HEK293 (cell line): Measurements from ENCODE around the gene KRTAP5-1.

ENCODE experiments used
- CTCF ChIA-PET: fragments of 350-600 bp; formaldehyde crosslinking; extraction: SDS; loops from one replicate; lab custom pipeline; 2021; ENCODE audit warnings: antibody characterized with exemption; lab: Yijun Ruan, JAX
- POLR2A ChIA-PET: fragments of 300-600 bp; formaldehyde crosslinking; extraction: SDS; loops from one replicate; lab custom pipeline; 2020; ENCODE audit warnings: antibody characterized with exemption, inconsistent platforms; lab: Yijun Ruan, JAX
- H3K27ac ChIP-seq: fragments of 200-500 bp; sonication (Bioruptor generic); 2 replicates; pipeline ENCODE4 v1.5.1; 2014; ENCODE audit warnings: low read depth, low read length, control low read depth, inconsistent platforms; ENCODE audit errors: extremely low read depth
- H3K36me3 ChIP-seq, 2 experiments: fragments of 200-500 bp in 1 of 2; sonication (Bioruptor generic) in 1 of 2; 1 replicate in 1 of 2; 2 replicates in 1 of 2; pipeline ENCODE4 v1.5.1; 2014 to 2017; ENCODE audit warnings: inconsistent platforms in 2 of 2, low read length in 2 of 2; ENCODE audit not compliant: control insufficient read depth in 2 of 2, insufficient read depth in 1 of 2
- H3K4me1 ChIP-seq: fragments of 200-500 bp; sonication (Bioruptor generic); 2 replicates; pipeline ENCODE4 v1.5.1; 2014; ENCODE audit warnings: mild to moderate bottlenecking, low read length, inconsistent platforms; ENCODE audit not compliant: control insufficient read depth, insufficient read depth
- H3K4me3 ChIP-seq: 2 replicates; pipeline ENCODE4 v1.5.1; 2011; ENCODE audit warnings: low read depth, mild to moderate bottlenecking, control low read depth, low read length, moderate library complexity
- H3K9me3 ChIP-seq: fragments of 200-500 bp; sonication (Bioruptor generic); 2 replicates; pipeline ENCODE4 v1.5.1; 2014; ENCODE audit warnings: low read depth, low read length, inconsistent platforms; ENCODE audit not compliant: control insufficient read depth, insufficient read depth
- BCL11B ChIP-seq: fragments of 450-650 bp; formaldehyde crosslinking; IDR thresholded peaks from 2 replicates; pipeline ENCODE4 v1.5.1; 2016; ENCODE audit warnings: low read depth, missing biosample characterization, missing genetic modification characterization
- FEZF1 ChIP-seq: fragments of 450-650 bp; formaldehyde crosslinking; IDR thresholded peaks from 2 replicates; pipeline ENCODE4 v1.5.1; 2016; ENCODE audit warnings: missing biosample characterization, missing genetic modification characterization
- HOXD13 ChIP-seq: sonication (generic); formaldehyde crosslinking; IDR thresholded peaks from 2 replicates; pipeline ENCODE4 v1.8.0; 2022; ENCODE audit warnings: missing genetic modification reagents, borderline replicate concordance
- KLF1 ChIP-seq: fragments of 450-650 bp; formaldehyde crosslinking; IDR thresholded peaks from 2 replicates; pipeline ENCODE4 v1.5.1; 2016; ENCODE audit warnings: missing biosample characterization, missing genetic modification characterization
- KLF8 ChIP-seq: fragments of 450-650 bp; formaldehyde crosslinking; IDR thresholded peaks from 2 replicates; pipeline ENCODE4 v1.5.1; 2016; ENCODE audit warnings: missing biosample characterization, missing genetic modification characterization
- MYNN ChIP-seq: fragments of 450-650 bp; formaldehyde crosslinking; IDR thresholded peaks from 2 replicates; pipeline ENCODE4 v1.5.1; 2016; ENCODE audit warnings: missing biosample characterization, missing genetic modification characterization, borderline replicate concordance
- PBX3 ChIP-seq: sonication (generic); formaldehyde crosslinking; IDR thresholded peaks from 2 replicates; pipeline ENCODE4 v1.8.1; 2022; ENCODE audit warnings: mild to moderate bottlenecking, moderate library complexity, missing genetic modification reagents
- PRDM1 ChIP-seq: fragments of 450-650 bp; formaldehyde crosslinking; IDR thresholded peaks from 2 replicates; pipeline ENCODE4; 2016; ENCODE audit warnings: missing biosample characterization, missing genetic modification characterization
- RBAK ChIP-seq: fragments of 450-650 bp; formaldehyde crosslinking; IDR thresholded peaks from 2 replicates; pipeline ENCODE4 v1.5.1; 2016; ENCODE audit warnings: missing biosample characterization, missing genetic modification characterization
- SP7 ChIP-seq: fragments of 450-650 bp; formaldehyde crosslinking; IDR thresholded peaks from 2 replicates; pipeline ENCODE4 v1.5.1; 2016; ENCODE audit warnings: missing biosample characterization, missing genetic modification characterization
- YY1 ChIP-seq: fragments of 450-650 bp; formaldehyde crosslinking; IDR thresholded peaks from 2 replicates; pipeline ENCODE4 v1.5.1; 2018; ENCODE audit warnings: missing biosample characterization, missing genetic modification characterization
- ZFP3 ChIP-seq: fragments of 450-650 bp; formaldehyde crosslinking; IDR thresholded peaks from 2 replicates; pipeline ENCODE4 v1.5.1; 2016; ENCODE audit warnings: low read depth, missing biosample characterization, missing genetic modification characterization
- ZNF114 ChIP-seq: fragments of 450-650 bp; formaldehyde crosslinking; IDR thresholded peaks from 2 replicates; pipeline ENCODE4 v1.5.0; 2017; ENCODE audit warnings: missing biosample characterization, missing genetic modification characterization
- ZNF16 ChIP-seq: fragments of 450-650 bp; formaldehyde crosslinking; IDR thresholded peaks from 2 replicates; pipeline ENCODE4 v1.5.1; 2016; ENCODE audit warnings: low read depth, missing biosample characterization, missing genetic modification characterization
- ZNF202 ChIP-seq: fragments of 450-650 bp; formaldehyde crosslinking; IDR thresholded peaks from 2 replicates; pipeline ENCODE4 v1.5.1; 2016; ENCODE audit warnings: missing biosample characterization, missing genetic modification characterization, borderline replicate concordance
- ZNF266 ChIP-seq: fragments of 450-650 bp; formaldehyde crosslinking; IDR thresholded peaks from 2 replicates; pipeline ENCODE4 v1.5.1; 2016; ENCODE audit warnings: missing biosample characterization, missing genetic modification characterization, low read depth
- ZNF280D ChIP-seq: fragments of 450-650 bp; formaldehyde crosslinking; IDR thresholded peaks from 2 replicates; pipeline ENCODE4 v1.5.1; 2016; ENCODE audit warnings: missing biosample characterization, missing genetic modification characterization
- ZNF449 ChIP-seq: fragments of 450-650 bp; formaldehyde crosslinking; IDR thresholded peaks from 2 replicates; pipeline ENCODE4 v1.5.1; 2017; ENCODE audit warnings: missing biosample characterization, mild to moderate bottlenecking, missing genetic modification characterization, moderate library complexity
- ZNF510 ChIP-seq: fragments of 450-650 bp; formaldehyde crosslinking; IDR thresholded peaks from 2 replicates; pipeline ENCODE4 v1.5.1; 2018; ENCODE audit warnings: mild to moderate bottlenecking, missing genetic modification characterization, missing biosample characterization; ENCODE audit not compliant: insufficient replicate concordance
- ZNF701 ChIP-seq: fragments of 450-650 bp; formaldehyde crosslinking; IDR thresholded peaks from 2 replicates; pipeline ENCODE4 v1.5.1; 2016; ENCODE audit warnings: missing biosample characterization, missing genetic modification characterization
- ZNF843 ChIP-seq: fragments of 450-650 bp; formaldehyde crosslinking; IDR thresholded peaks from 2 replicates; pipeline ENCODE4 v1.5.1; 2016; ENCODE audit warnings: missing biosample characterization, missing genetic modification characterization
- ZSCAN16 ChIP-seq: fragments of 450-650 bp; formaldehyde crosslinking; IDR thresholded peaks from 2 replicates; pipeline ENCODE4 v1.5.1; 2016; ENCODE audit warnings: missing biosample characterization, missing genetic modification characterization
- TF ChIP-seq, protein P1 (sequence below): fragments of 450-650 bp; formaldehyde crosslinking; IDR thresholded peaks from 2 replicates; pipeline ENCODE4 v1.5.1; 2017; ENCODE audit warnings: missing biosample characterization, missing genetic modification characterization

Gene KRTAP5-1

DNA sequence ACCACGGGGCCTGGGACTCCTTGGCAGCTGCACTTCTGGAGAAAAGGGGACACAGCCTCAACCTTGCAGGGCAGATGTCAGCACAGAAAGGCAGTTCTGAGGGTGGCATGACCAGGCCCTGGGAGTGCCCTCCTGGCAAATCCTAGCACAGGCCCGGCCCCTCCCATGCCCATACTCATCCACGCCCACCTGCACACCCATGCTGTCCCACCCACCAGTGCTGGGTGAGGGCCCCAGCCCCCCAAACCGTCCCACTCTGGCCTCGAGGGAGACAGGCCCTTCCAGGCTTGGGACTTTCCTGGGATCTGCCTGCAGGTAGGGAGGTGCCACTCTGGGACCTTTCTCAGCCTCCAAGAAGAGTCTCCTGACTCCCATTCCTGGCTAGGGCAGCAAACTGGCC lies 23.1 kb downstream of the KRTAP5-1 start:
- no peak overlapping the region for H3K27ac ChIP-seq
- no peaks in the 10 kb centered on the region for H3K4me1 ChIP-seq
- no peaks in the 10 kb centered on the region for H3K9me3 ChIP-seq
- H3K36me3 ChIP-seq = peaks cover 0 to 66% of the 10 kb centered on the region in 2 experiments; a peak in 1 of 3 replicates
- no peak overlapping the region for H3K4me3 ChIP-seq
- POLR2A ChIA-PET = no interaction called here
- CTCF ChIA-PET = interaction anchor here (2.2 kb wide), 1 partner anchor 13 kb away, joined by 10 read pairs; no protein-coding TSS in a partner anchor
- TF ChIP-seq ZNF510 (tag by site-specific recombination) (no peak), KLF8 (tag by site-specific recombination) (0 out of 2 replicates have a peak, but pooled peaks have one; percentile 17), ZNF843 (tag by site-specific recombination) (no peak), KLF1 (tag by site-specific recombination) (peak; percentile 74; the same call in 1 of the 2 replicates)
- TF ChIP-seq, all 188 proteins: peak for 2

DNA sequence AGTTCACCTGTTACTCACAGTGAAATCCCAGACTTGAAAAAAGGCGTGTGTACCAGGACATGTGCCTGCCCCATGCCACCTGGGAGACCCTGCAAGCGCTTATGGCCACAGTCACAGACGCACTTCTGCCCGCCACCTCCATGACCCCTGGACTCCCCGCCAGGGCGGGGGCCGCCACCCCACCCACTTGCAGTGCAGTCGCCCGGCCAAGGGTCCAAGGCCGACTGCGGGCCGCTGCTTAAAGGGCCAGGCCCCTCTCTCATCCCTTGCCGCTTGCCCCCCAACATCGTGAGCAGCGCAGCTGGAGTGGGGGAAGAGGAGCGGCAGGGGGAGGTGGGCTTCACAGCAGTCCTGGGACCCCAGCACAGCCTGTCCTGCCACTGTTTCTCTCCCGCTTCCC lies 23.8 kb downstream of the KRTAP5-1 start:
- no peak for TF ChIP-seq ZFP3
- no peak for TF ChIP-seq HOXD13 (CRISPR knock-in tag)
- no peak for TF ChIP-seq PBX3 (CRISPR knock-in tag)
- no peak for TF ChIP-seq SP7
- no peak for TF ChIP-seq ZNF202 (tag by site-specific recombination)
- no peak for TF ChIP-seq ZSCAN16 (tag by site-specific recombination)
- no peak for TF ChIP-seq BCL11B (tag by site-specific recombination)
- no peak for TF ChIP-seq ZNF449 (tag by site-specific recombination)
- TF ChIP-seq ZNF114 = no peak
- no peak for TF ChIP-seq MYNN (tag by site-specific recombination)
- no peak for TF ChIP-seq FEZF1 (tag by site-specific recombination)
- TF ChIP-seq YY1 = no peak
- TF ChIP-seq, protein P1, sequence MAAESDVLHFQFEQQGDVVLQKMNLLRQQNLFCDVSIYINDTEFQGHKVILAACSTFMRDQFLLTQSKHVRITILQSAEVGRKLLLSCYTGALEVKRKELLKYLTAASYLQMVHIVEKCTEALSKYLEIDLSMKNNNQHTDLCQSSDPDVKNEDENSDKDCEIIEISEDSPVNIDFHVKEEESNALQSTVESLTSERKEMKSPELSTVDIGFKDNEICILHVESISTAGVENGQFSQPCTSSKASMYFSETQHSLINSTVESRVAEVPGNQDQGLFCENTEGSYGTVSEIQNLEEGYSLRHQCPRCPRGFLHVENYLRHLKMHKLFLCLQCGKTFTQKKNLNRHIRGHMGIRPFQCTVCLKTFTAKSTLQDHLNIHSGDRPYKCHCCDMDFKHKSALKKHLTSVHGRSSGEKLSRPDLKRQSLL (tag by site-specific recombination) = no peak
- no peak for TF ChIP-seq ZNF266 (tag by site-specific recombination)
- no peak for TF ChIP-seq ZNF701 (tag by site-specific recombination)
- no peak for TF ChIP-seq ZNF280D
- TF ChIP-seq ZNF16 (tag by site-specific recombination) = no peak
- TF ChIP-seq RBAK (tag by site-specific recombination) = no peak
- TF ChIP-seq PRDM1 = no peak
- ChIA-PET POLR2A (no interaction called here), CTCF (interaction anchor here (2.2 kb wide), 1 partner anchor 13 kb away, joined by 10 read pairs; no protein-coding TSS in a partner anchor)
- Histone ChIP-seq H3K36me3 (peaks cover 0 to 66% of the 10 kb centered on the region in 2 experiments; a peak in 1 of 3 replicates), H3K9me3 (no peaks in the 10 kb centered on the region), H3K4me1 (no peaks in the 10 kb centered on the region), H3K27ac (no peak overlapping the region), H3K4me3 (no peak overlapping the region)
